Endothelial cell (in vitro differentiated cells): Measurements from ENCODE around the gene PCDHA7. TPM values are rescaled to one million over a fixed set of nuclear protein-coding genes. Genes with fewer than 3 reads are reported as not detected.
A peak's percentile ranks its signal among the peaks of the same experiment; 100 is the strongest.
"Not testable (repeated sequence)": the region's sequence is repeated elsewhere in the genome, so short reads cannot be mapped to it uniquely, and the experiment has no call there.

Source experiments
- DNase-seq: peaks from one replicate; pipeline ENCODE4 v3.0.0; 2021; ENCODE audit warnings: low spot score
- H3K27ac Mint-ChIP-seq: one replicate; pipeline ENCODE4 v1.8.0; 2021; ENCODE audit warnings: mixed read lengths, inconsistent platforms; ENCODE audit not compliant: unreplicated experiment
- H3K27me3 Mint-ChIP-seq: one replicate; pipeline ENCODE4 v1.8.0; 2021; ENCODE audit warnings: mild to moderate bottlenecking, moderate library complexity, mixed read lengths, inconsistent platforms; ENCODE audit not compliant: unreplicated experiment
- H3K36me3 Mint-ChIP-seq: one replicate; pipeline ENCODE4 v1.8.0; 2021; ENCODE audit warnings: mild to moderate bottlenecking, low read depth, mixed read lengths, inconsistent platforms; ENCODE audit not compliant: unreplicated experiment
- H3K4me1 Mint-ChIP-seq: one replicate; pipeline ENCODE4 v1.8.0; 2021; ENCODE audit warnings: mild to moderate bottlenecking, mixed read lengths, inconsistent platforms; ENCODE audit not compliant: unreplicated experiment
- H3K4me3 Mint-ChIP-seq: one replicate; pipeline ENCODE4 v1.8.0; 2021; ENCODE audit warnings: mild to moderate bottlenecking, mixed read lengths, inconsistent platforms; ENCODE audit not compliant: unreplicated experiment
- H3K9me3 Mint-ChIP-seq: one replicate; pipeline ENCODE4 v1.8.0; 2021; ENCODE audit warnings: mixed read lengths, inconsistent platforms; ENCODE audit not compliant: unreplicated experiment
- long read RNA-seq: library from polyadenylated mRNA; unstranded; transcript quantifications from one replicate; pipeline ENCODE4 v2.0.0, GENCODE V29; 2020; ENCODE audit not compliant: unreplicated experiment
- total RNA-seq: library from RNA; stranded (reverse); fragmentation: NEBNext Ultra II Directional; extraction: Animal tissue kit (Norgen Biotek cat#: 25700); gene quantifications from one replicate; pipeline ENCODE4 v1.2.1, GENCODE V29; 2021; ENCODE audit not compliant: unreplicated experiment
- TF ChIP-seq, protein P1 (sequence below): fragments of 200-600 bp; sonication (generic); IDR thresholded peaks from one replicate; pipeline ENCODE4 v1.5.0; 2021; ENCODE audit warnings: antibody characterized with exemption; ENCODE audit not compliant: unreplicated experiment

The PCDHA7 gene
- total RNA-seq, result 2.9 TPM
- long read RNA-seq, result 0 reads

DNA sequence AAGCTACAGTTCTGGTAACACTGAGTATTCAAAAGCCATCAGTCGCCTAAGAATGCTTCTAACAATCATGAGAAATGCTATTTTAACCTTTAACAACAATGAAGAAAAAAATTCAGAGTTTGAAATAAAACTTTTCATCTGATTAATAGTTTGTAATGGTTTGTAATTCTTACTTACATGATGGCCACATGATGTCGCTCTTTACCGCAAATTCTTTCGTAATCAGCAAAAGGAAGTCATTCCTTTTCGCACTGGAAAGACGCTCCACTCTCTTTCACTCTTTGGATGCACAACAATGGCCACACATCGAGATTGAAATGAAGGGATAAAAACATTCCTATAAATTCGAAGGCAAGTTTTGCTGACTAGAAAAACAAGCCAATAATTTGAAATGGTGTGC is at the start of gene PCDHA7:
PCDHA7 (plus strand) TSS at position 277 of the 400 bp plus-strand sequence; CDS start at position 392, 115 bp downstream.
- Mint-ChIP-seq H3K36me3 (peaks cover 8% of the 10 kb centered on the region), H3K27ac (no peak within 1 kb of the TSS), H3K4me1 (no peaks in the 10 kb centered on the region), H3K27me3 (peaks cover 3% of the 10 kb centered on the region), H3K4me3 (peak within 1 kb of the TSS; percentile 76), H3K9me3 (no peaks in the 10 kb centered on the region)
- DNase-seq, result no peak
- TF ChIP-seq, protein P1, sequence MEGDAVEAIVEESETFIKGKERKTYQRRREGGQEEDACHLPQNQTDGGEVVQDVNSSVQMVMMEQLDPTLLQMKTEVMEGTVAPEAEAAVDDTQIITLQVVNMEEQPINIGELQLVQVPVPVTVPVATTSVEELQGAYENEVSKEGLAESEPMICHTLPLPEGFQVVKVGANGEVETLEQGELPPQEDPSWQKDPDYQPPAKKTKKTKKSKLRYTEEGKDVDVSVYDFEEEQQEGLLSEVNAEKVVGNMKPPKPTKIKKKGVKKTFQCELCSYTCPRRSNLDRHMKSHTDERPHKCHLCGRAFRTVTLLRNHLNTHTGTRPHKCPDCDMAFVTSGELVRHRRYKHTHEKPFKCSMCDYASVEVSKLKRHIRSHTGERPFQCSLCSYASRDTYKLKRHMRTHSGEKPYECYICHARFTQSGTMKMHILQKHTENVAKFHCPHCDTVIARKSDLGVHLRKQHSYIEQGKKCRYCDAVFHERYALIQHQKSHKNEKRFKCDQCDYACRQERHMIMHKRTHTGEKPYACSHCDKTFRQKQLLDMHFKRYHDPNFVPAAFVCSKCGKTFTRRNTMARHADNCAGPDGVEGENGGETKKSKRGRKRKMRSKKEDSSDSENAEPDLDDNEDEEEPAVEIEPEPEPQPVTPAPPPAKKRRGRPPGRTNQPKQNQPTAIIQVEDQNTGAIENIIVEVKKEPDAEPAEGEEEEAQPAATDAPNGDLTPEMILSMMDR, result no peak

DNA sequence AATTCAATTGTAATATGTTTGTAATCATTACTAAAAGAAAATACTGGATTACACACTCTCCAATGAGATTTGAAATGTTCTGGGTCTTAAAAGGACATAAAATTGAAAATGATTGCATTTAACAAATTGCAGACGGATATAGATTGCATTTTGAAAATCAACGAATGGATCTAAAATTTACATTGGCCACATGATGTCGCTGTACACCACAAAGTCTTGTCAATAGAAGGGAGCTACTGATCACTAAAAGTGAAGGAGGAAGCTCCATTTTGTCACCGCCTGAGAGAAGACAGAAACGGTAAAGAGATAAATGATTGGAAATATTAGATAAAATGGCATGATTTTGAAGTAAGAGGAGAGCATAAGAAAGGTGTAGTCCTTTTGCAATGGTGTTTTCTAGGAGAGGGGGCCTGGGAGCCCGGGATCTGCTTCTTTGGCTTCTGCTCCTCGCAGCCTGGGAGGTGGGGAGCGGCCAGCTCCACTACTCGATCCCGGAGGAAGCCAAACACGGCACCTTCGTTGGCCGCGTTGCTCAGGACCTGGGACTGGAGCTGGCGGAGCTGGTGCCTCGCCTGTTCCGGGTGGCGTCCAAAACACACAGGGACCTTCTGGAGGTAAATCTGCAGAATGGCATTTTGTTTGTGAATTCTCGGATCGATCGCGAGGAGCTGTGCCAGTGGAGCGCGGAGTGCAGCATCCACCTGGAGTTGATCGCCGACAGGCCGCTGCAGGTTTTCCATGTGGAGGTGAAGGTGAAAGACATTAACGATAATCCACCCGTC is 48.0 kb upstream of the PCDHA7 start, which contains the start of gene PCDHA1:
PCDHA1 (plus strand) TSS at position 236 of the 782 bp plus-strand sequence.
- H3K4me3 Mint-ChIP-seq, result no peak within 1 kb of the TSS
- TF ChIP-seq, protein P1, result no peak
- no peaks in the 10 kb centered on the region for H3K27me3 Mint-ChIP-seq
- no peak for DNase-seq
- H3K9me3 Mint-ChIP-seq, result peaks cover 28% of the 10 kb centered on the region
- peaks cover 22% of the 10 kb centered on the region for H3K36me3 Mint-ChIP-seq
- no peaks in the 10 kb centered on the region for H3K4me1 Mint-ChIP-seq
- no peak within 1 kb of the TSS for H3K27ac Mint-ChIP-seq

GRCh38 chr5:140787422-140787821 is 46.6 kb upstream of the PCDHA7 start:
- not testable (repeated sequence) for H3K27me3 Mint-ChIP-seq, DNase-seq, H3K4me3 Mint-ChIP-seq, H3K27ac Mint-ChIP-seq, H3K4me1 Mint-ChIP-seq
- Mint-ChIP-seq H3K36me3 (peaks cover 21% of the 10 kb centered on the region), H3K9me3 (peaks cover 20% of the 10 kb centered on the region)

DNA sequence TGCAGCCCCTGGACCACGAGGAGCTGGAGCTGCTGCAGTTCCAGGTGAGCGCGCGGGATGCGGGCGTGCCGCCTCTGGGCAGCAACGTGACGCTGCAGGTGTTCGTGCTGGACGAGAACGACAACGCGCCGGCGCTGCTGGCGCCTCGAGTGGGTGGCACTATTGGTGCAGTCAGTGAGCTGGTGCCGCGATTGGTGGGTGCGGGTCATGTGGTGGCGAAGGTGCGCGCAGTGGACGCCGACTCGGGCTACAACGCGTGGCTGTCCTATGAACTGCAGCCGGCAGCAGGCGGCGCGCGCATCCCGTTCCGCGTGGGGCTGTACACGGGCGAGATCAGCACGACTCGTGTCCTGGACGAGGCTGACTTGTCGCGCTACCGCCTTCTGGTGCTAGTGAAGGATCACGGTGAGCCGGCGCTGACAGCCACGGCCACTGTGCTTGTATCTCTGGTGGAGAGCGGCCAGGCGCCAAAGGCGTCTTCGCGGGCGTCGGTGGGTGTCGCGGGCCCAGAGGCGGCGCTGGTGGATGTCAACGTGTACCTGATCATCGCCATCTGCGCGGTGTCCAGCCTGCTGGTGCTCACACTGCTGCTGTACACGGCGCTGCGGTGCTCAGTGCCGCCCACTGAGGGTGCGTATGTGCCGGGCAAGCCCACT is 46.1 kb upstream of the PCDHA7 start:
- not testable (repeated sequence) for H3K4me3 Mint-ChIP-seq, H3K27me3 Mint-ChIP-seq, H3K27ac Mint-ChIP-seq, DNase-seq, H3K4me1 Mint-ChIP-seq
- Mint-ChIP-seq H3K36me3 (peaks cover 17% of the 10 kb centered on the region), H3K9me3 (peaks cover 15% of the 10 kb centered on the region)

- TF ChIP-seq, protein P1, result no peak
- peaks cover 16% of the 10 kb centered on the region for H3K36me3 Mint-ChIP-seq
- no peak overlapping the region for H3K27ac Mint-ChIP-seq
- no peaks in the 10 kb centered on the region for H3K4me1 Mint-ChIP-seq
- no peaks in the 10 kb centered on the region for H3K27me3 Mint-ChIP-seq
- peaks cover 7% of the 10 kb centered on the region for H3K9me3 Mint-ChIP-seq
- no peak overlapping the region for H3K4me3 Mint-ChIP-seq
- no peak for DNase-seq
These were observed 43.0 kb upstream of the PCDHA7 start for GRCh38 chr5:140791089-140791488.
